HepG2 (cell line): Measurements from ENCODE around the gene CTNNAL1. TPM values are rescaled to one million over a fixed set of nuclear protein-coding genes. Genes with fewer than 3 reads are reported as not detected.

Experiments
- ATAC-seq: fragments of 200-7000 bp; cut with Tn5 transposase; 3 replicates; pipeline ENCODE4 v1.9.1; 2020; ENCODE audit warnings: mild to moderate bottlenecking, moderate library complexity
- BruUV-seq: library from RNA; stranded (reverse); fragments of 400-500 nt; replicated peaks from 2 replicates; lab custom pipeline; 2021; lab: Mats Ljungman, UMichigan
- CTCF ChIA-PET: fragments of 300-600 bp; formaldehyde crosslinking; extraction: SDS; loops from one replicate; lab custom pipeline; 2021; ENCODE audit warnings: low total read pairs, inconsistent platforms, low intra/inter-chr PET ratio; lab: Yijun Ruan, JAX
- POLR2A ChIA-PET: fragments of 350-600 bp; sonication (Branson Sonifier 250); formaldehyde crosslinking; loops from one replicate; lab custom pipeline; 2020; ENCODE audit warnings: antibody characterized with exemption, inconsistent platforms; lab: Yijun Ruan, JAX
- DNase-seq: peaks from one replicate; pipeline ENCODE4 v3.0.0-alpha.2; 2015; ENCODE audit warnings: low spot score
- FAIRE-seq: peaks from 3 replicates; lab custom pipeline; 2011; peaks lifted over from hg19 to GRCh38; lab: Jason Lieb, UNC
- H2AFZ ChIP-seq: one replicate; pipeline ENCODE4 v1.6.1; 2011; ENCODE audit warnings: low read length, inconsistent platforms
- H3K27ac ChIP-seq: fragments of 300-600 bp; 3 replicates; pipeline ENCODE4 v1.8.0; 2011; ENCODE audit warnings: mixed run types, mild to moderate bottlenecking, mixed read lengths, low read length, inconsistent platforms; ENCODE audit not compliant: insufficient read depth; ENCODE audit errors: extremely low read length
- H3K27me3 ChIP-seq, 2 experiments: fragments of 200-600 bp in 1 of 2; 2 replicates in 1 of 2; 3 replicates in 1 of 2; pipeline versions ENCODE4 v1.6.0 to v1.8.0; 2011; ENCODE audit warnings: low read length in 2 of 2, mild to moderate bottlenecking in 2 of 2, moderate library complexity in 2 of 2, inconsistent platforms in 1 of 2; ENCODE audit not compliant: insufficient read depth in 2 of 2, control insufficient read depth in 1 of 2
- H3K36me3 ChIP-seq, 2 experiments: fragments of 200-600 bp in 1 of 2; replicated peaks in 1 of 2; 2 replicates in 1 of 2; 3 replicates in 1 of 2; pipeline versions ENCODE4 v1.5.1 to v1.8.0; 2011; ENCODE audit warnings: low read length in 2 of 2, inconsistent platforms in 1 of 2; ENCODE audit not compliant: insufficient read depth in 2 of 2, control insufficient read depth in 1 of 2
- H3K4me1 ChIP-seq: 2 replicates; pipeline ENCODE4 v1.5.1; 2012; ENCODE audit warnings: low read length, inconsistent platforms; ENCODE audit not compliant: insufficient read depth
- H3K4me2 ChIP-seq: 2 replicates; pipeline ENCODE4 v1.6.0; 2011; ENCODE audit warnings: low read depth, low read length, inconsistent platforms
- H3K4me3 ChIP-seq, 3 experiments: fragments of 200-600 bp in 1 of 3; sonication (generic), shearing (Covaris generic) in 1 of 3; replicated peaks in 1 of 3; 2 replicates each; pipeline ENCODE4 v1.5.1; 2011 to 2016; ENCODE audit warnings: low read length in 3 of 3, inconsistent platforms in 2 of 3, low read depth in 2 of 3, mild to moderate bottlenecking in 2 of 3, control low read depth in 1 of 3, mixed read lengths in 1 of 3; ENCODE audit not compliant: insufficient read depth in 1 of 3
- H3K79me2 ChIP-seq: one replicate; pipeline ENCODE4 v1.6.1; 2011; ENCODE audit warnings: low read length, inconsistent platforms; ENCODE audit not compliant: insufficient read depth
- H3K9ac ChIP-seq: 2 replicates; pipeline ENCODE4 v1.6.0; 2011; ENCODE audit warnings: mild to moderate bottlenecking, low read depth, low read length, inconsistent platforms; ENCODE audit not compliant: insufficient read depth
- H3K9me3 ChIP-seq: 2 replicates; pipeline ENCODE4 v1.5.1; 2012; ENCODE audit warnings: mild to moderate bottlenecking, low read length
- H4K20me1 ChIP-seq: 2 replicates; pipeline ENCODE4 v1.6.0; 2011; ENCODE audit warnings: inconsistent platforms, mild to moderate bottlenecking, low read length, moderate library complexity; ENCODE audit not compliant: insufficient read depth
- BRD4 ChIP-seq: sonication (generic); formaldehyde crosslinking; IDR thresholded peaks from 2 replicates; pipeline ENCODE4 v1.4.0; 2020; ENCODE audit warnings: missing genetic modification reagents
- E2F2 ChIP-seq: sonication (generic); formaldehyde crosslinking; IDR thresholded peaks from 2 replicates; pipeline ENCODE4 v1.4.0; 2020; ENCODE audit warnings: missing genetic modification reagents, borderline replicate concordance
- E2F5 ChIP-seq: sonication (generic); formaldehyde crosslinking; conservative IDR thresholded peaks from 2 replicates; pipeline ENCODE4 v1.4.0; 2020; ENCODE audit warnings: missing genetic modification reagents
- ETV5 ChIP-seq: IDR thresholded peaks from 2 replicates; pipeline ENCODE4 v1.6.1; 2018; ENCODE audit warnings: missing biosample characterization, missing genetic modification reagents, inconsistent platforms, borderline replicate concordance
- FOXP4 ChIP-seq: sonication (generic); formaldehyde crosslinking; IDR thresholded peaks from 2 replicates; pipeline ENCODE4 v1.4.0; 2020; ENCODE audit warnings: missing genetic modification reagents
- FUBP1 ChIP-seq: sonication (generic); formaldehyde crosslinking; IDR thresholded peaks from 2 replicates; pipeline ENCODE4 v1.5.1; 2020; ENCODE audit warnings: missing genetic modification reagents, mild to moderate bottlenecking, borderline replicate concordance
- JARID2 ChIP-seq: sonication (generic); formaldehyde crosslinking; IDR thresholded peaks from 2 replicates; pipeline ENCODE4 v1.8.1; 2023; ENCODE audit warnings: missing genetic modification reagents, inconsistent platforms; ENCODE audit not compliant: insufficient replicate concordance
- MZF1 ChIP-seq: sonication (generic); formaldehyde crosslinking; IDR thresholded peaks from 2 replicates; pipeline ENCODE4 v1.8.1; 2023; ENCODE audit warnings: mild to moderate bottlenecking, missing genetic modification reagents, borderline replicate concordance
- NR1H2 ChIP-seq: sonication (generic); formaldehyde crosslinking; IDR thresholded peaks from 2 replicates; pipeline ENCODE4 v1.8.1; 2022; ENCODE audit warnings: low read depth, missing genetic modification reagents, borderline replicate concordance
- NR3C1 ChIP-seq: sonication (generic); formaldehyde crosslinking; IDR thresholded peaks from 2 replicates; pipeline ENCODE4 v1.4.0; 2020; ENCODE audit warnings: missing genetic modification reagents
- PREB ChIP-seq: sonication (generic); formaldehyde crosslinking; IDR thresholded peaks from 2 replicates; pipeline ENCODE4 v1.4.0; 2020; ENCODE audit warnings: missing genetic modification reagents
- RFX5 ChIP-seq: IDR thresholded peaks from 2 replicates; pipeline ENCODE4 v1.6.1; 2011; ENCODE audit warnings: low read depth, low read length, improper control_type of control experiment
- ZBTB21 ChIP-seq: sonication (generic); formaldehyde crosslinking; IDR thresholded peaks from 2 replicates; pipeline ENCODE4 v1.4.0; 2020; ENCODE audit warnings: missing genetic modification reagents
- ZBTB7B ChIP-seq: sonication (generic); formaldehyde crosslinking; IDR thresholded peaks from 2 replicates; pipeline ENCODE4 v1.4.0; 2020; ENCODE audit warnings: missing genetic modification reagents
- ZNF557 ChIP-seq: sonication (generic); formaldehyde crosslinking; IDR thresholded peaks from 2 replicates; pipeline ENCODE4 v1.4.0; 2020; ENCODE audit warnings: missing genetic modification reagents
- ZSCAN12 ChIP-seq: sonication (generic); formaldehyde crosslinking; IDR thresholded peaks from 2 replicates; pipeline ENCODE4 v1.9.0; 2021; ENCODE audit warnings: mild to moderate bottlenecking, missing genetic modification reagents
- WGBS: methylation state at CpG from one replicate; pipeline ENCODE4 v1.1.6; 2017; ENCODE audit warnings: low lambda C conversion rate; 5-methylcytosine and 5-hydroxymethylcytosine counted together
- in situ Hi-C: cut with HindIII; loops from 2 replicates; pipeline ENCODE4 v1.10.0; 2017; ENCODE audit warnings: low pct_unique_long_range_greater_than_20kb; ENCODE audit not compliant: extremely low pct_ligation_motif_present
- intact Hi-C: fragments of 100-400 bp; cut with micrococcal nuclease; formaldehyde crosslinking; loops from one replicate; pipeline ENCODE4 v1.10.0; 2022; ENCODE audit not compliant: unreplicated experiment
- polyA plus RNA-seq, 8 experiments: library from polyadenylated mRNA; depleted of rRNA in 3 of 8; stranded (reverse) in 7 of 8; unstranded in 1 of 8; fragments of >200 nt; fragmentation: Illumina TruSeq in 4 of 8; extraction: Trizol in 4 of 8; gene quantifications; 2 replicates each; pipeline versions ENCODE4 v1.2.1 to v1.2.3, GENCODE V29; 2011 to 2016; ENCODE audit warnings: low read depth in 4 of 8, missing spikeins in 1 of 8, mixed read lengths in 1 of 8; ENCODE audit not compliant: insufficient read depth in 1 of 8
- total RNA-seq, 5 experiments: library from RNA; depleted of rRNA; stranded (reverse); fragments of >200 nt; fragmentation: Illumina TruSeq; extraction: Trizol; gene quantifications; 2 replicates each; pipeline ENCODE4 v1.2.3, GENCODE V29; 2016; ENCODE audit warnings: low read depth in 1 of 5

Gene CTNNAL1
- total and polyA plus RNA-seq, 2 of the 13 experiments (the other 11 are each of a cell fraction or from before 2014, with no cell fraction given) = 32.0 to 162 TPM

- no peak for TF ChIP-seq E2F2 (CRISPR knock-in tag)
Measured at GRCh38 chr9:108953983-108954574, 59.2 kb downstream of the CTNNAL1 start (continued).

GRCh38 chr9:108951578-108951977 lies 61.7 kb downstream of the CTNNAL1 start:
- H3K27me3 ChIP-seq = no peaks in the 10 kb centered on the region
- no peaks in the 10 kb centered on the region for H3K9me3 ChIP-seq
- no peak for ATAC-seq
- POLR2A ChIA-PET = no interaction called here
- H3K4me2 ChIP-seq = no peak overlapping the region
- no peak for FAIRE-seq
- no peak overlapping the region for H2AFZ ChIP-seq
- no TSS peak for BruUV-seq
- no peaks in the 10 kb centered on the region for H4K20me1 ChIP-seq
- no peak overlapping the region for H3K9ac ChIP-seq
- 95% methylated on average over 2 of the region's 2 CpGs for WGBS
- peaks cover 3 to 15% of the 10 kb centered on the region in 2 experiments; a peak in 4 of 5 replicates for H3K36me3 ChIP-seq
- in situ Hi-C loops (no loop called here), intact Hi-C loops (no loop called here)
- no peaks in the 10 kb centered on the region for H3K4me1 ChIP-seq
- no peaks in the 10 kb centered on the region for H3K79me2 ChIP-seq
- no peak for DNase-seq
- no peak overlapping the region for H3K4me3 ChIP-seq
- CTCF ChIA-PET = no interaction called here
- no peak overlapping the region for H3K27ac ChIP-seq
- TF ChIP-seq ZSCAN12 (CRISPR knock-in tag) (no peak), NR1H2 (CRISPR knock-in tag) (no peak), RFX5 (no peak), BRD4 (no peak), NR3C1 (CRISPR knock-in tag) (no peak), E2F5 (CRISPR knock-in tag) (no peak), FOXP4 (CRISPR knock-in tag) (no peak), JARID2 (CRISPR knock-in tag) (no peak), PREB (CRISPR knock-in tag) (no peak), ZNF557 (CRISPR knock-in tag) (no peak), ZBTB7B (CRISPR knock-in tag) (no peak), FUBP1 (no peak), ETV5 (CRISPR knock-in tag) (no peak), ZBTB21 (no peak), MZF1 (CRISPR knock-in tag) (no peak)
